BE2C (cell line): ENCODE measurements around the gene PLCL1.

ENCODE experiments used
- DNase-seq: peaks from one replicate; pipeline ENCODE4 v3.0.0-alpha.2; 2020
- H3K27me3 ChIP-seq: fragments of 250-450 bp; sonication (Bioruptor Pico); 2 replicates; pipeline ENCODE4 v1.5.1; 2020; ENCODE audit warnings: mild to moderate bottlenecking
- H3K36me3 ChIP-seq: fragments of 250-450 bp; sonication (Bioruptor Pico); 2 replicates; pipeline ENCODE4 v1.5.1; 2020; ENCODE audit warnings: mild to moderate bottlenecking
- H3K4me1 ChIP-seq: fragments of 250-450 bp; sonication (Bioruptor Pico); 2 replicates; pipeline ENCODE4 v1.5.1; 2020
- H3K4me3 ChIP-seq: 2 replicates; pipeline ENCODE4 v1.5.1; 2011; ENCODE audit warnings: low read depth, low read length
- H3K9me3 ChIP-seq: fragments of 250-450 bp; sonication (Bioruptor Pico); 2 replicates; pipeline ENCODE4 v1.5.1; 2020
- TF ChIP-seq, protein P1 (sequence below): IDR thresholded peaks from 2 replicates; pipeline ENCODE4 v1.5.1; 2012; ENCODE audit warnings: mild to moderate bottlenecking, low read depth, low read length

The PLCL1 gene

DNA sequence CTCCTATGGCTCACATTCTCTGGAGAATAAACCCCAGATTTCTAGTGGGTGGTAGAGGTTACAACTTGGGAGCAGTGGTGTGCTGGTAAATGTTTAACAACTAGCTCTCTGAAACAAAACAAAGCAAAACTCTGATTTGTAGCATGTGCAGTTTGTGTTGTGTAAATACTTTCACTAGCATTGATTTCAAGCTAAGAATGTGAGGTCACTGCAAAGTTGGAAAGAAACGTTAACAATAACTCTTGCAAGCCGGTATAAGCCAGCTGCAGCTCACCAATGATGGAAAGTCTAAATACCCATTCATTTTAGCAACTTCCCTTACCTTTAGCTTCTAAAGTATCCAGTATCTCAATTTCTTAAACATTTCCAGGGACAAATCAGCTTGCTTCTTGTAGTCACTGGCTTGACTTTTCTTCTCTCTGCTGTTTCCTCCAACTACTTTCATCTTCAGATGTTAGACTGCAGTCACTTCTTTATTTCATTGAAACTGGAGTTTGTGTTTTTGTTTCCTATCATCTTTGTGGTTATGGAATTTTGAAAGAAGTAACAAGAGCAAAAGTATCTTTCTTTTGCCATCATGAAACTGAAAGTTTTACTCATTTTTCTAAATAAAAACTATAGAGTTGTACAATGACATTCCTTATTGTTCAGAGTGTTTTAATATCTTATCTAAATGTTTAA lies 140.2 kb downstream of the PLCL1 start:
- Histone ChIP-seq H3K27me3 (no peaks in the 10 kb centered on the region), H3K36me3 (no peaks in the 10 kb centered on the region), H3K4me3 (no peak overlapping the region), H3K4me1 (peaks cover 3% of the 10 kb centered on the region; the same call in 1 of the 2 replicates), H3K9me3 (no peaks in the 10 kb centered on the region)
- no peak for DNase-seq
- TF ChIP-seq, protein P1, sequence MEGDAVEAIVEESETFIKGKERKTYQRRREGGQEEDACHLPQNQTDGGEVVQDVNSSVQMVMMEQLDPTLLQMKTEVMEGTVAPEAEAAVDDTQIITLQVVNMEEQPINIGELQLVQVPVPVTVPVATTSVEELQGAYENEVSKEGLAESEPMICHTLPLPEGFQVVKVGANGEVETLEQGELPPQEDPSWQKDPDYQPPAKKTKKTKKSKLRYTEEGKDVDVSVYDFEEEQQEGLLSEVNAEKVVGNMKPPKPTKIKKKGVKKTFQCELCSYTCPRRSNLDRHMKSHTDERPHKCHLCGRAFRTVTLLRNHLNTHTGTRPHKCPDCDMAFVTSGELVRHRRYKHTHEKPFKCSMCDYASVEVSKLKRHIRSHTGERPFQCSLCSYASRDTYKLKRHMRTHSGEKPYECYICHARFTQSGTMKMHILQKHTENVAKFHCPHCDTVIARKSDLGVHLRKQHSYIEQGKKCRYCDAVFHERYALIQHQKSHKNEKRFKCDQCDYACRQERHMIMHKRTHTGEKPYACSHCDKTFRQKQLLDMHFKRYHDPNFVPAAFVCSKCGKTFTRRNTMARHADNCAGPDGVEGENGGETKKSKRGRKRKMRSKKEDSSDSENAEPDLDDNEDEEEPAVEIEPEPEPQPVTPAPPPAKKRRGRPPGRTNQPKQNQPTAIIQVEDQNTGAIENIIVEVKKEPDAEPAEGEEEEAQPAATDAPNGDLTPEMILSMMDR = no peak

DNA sequence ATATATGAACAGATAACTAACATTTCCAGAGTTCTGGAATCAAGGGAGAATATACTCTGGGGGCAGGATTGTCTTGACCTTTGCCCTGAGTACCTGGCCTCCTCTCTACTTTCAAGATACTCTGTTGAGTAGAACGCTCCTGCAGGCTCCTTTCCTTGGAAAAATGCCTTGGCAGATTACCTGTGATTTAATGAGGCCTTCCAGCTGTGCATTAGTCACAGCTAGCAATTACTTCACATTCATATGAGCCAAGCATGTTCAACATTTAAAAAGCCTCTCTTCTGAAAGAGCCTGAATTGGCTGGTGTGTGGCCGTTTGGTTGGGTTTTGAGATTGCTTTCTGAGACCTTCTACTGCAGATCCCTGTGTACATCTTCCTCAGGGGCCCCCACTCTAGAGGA lies 142.2 kb downstream of the PLCL1 start:
- Histone ChIP-seq H3K9me3 (no peaks in the 10 kb centered on the region), H3K4me1 (no peaks in the 10 kb centered on the region), H3K4me3 (no peak overlapping the region), H3K36me3 (no peaks in the 10 kb centered on the region), H3K27me3 (no peaks in the 10 kb centered on the region)
- TF ChIP-seq, protein P1 = no peak
- DNase-seq = no peak

DNA sequence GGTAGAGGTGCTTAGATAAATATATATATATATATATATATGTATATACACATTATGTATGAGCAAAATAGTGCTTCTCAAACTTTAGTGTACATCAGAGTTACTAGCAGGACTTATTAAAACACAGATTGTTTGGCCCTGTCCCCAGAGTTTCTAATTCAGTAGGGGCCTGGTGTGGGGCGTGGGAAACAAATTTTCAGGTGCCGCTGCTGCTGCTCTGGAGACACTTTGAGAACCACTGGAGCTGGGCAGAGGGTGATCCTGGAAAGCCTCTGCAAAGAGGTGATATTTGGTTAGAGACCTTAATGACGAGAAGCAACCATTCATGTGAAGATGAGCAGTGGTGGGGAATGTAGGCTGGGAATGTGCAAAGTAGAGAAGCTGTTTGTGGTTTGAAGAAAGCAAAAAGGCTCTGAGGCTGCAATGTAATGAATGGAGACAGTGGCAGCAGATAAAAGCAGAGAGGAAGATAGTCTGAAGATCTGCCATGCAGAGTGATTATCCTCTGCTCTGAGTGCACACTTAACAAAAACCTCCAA lies 142.9 kb downstream of the PLCL1 start:
- H3K4me1 ChIP-seq = no peaks in the 10 kb centered on the region
- no peaks in the 10 kb centered on the region for H3K36me3 ChIP-seq
- no peak overlapping the region for H3K4me3 ChIP-seq
- TF ChIP-seq, protein P1 = no peak
- H3K9me3 ChIP-seq = no peaks in the 10 kb centered on the region
- no peak for DNase-seq
- no peaks in the 10 kb centered on the region for H3K27me3 ChIP-seq

DNA sequence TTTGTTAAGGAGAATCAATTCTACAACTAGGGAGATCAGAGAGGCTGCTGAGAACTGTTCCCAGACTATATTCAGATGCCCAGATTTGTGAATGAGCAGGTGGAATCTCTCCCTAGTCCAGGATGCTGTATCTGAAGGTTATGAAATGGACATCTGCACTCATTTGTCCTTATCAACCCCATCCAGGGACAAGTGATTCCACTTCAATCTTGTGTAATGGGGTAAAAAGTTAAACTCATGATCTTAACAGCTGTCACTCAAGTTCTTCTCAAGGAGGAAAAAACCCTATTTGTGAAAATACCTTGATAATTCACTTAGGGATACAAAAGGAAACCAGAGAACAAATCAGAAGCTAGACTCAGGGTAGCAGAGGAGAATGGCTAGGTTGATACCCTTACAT lies 144.8 kb downstream of the PLCL1 start:
- Histone ChIP-seq H3K4me3 (no peak overlapping the region), H3K9me3 (no peaks in the 10 kb centered on the region), H3K4me1 (no peaks in the 10 kb centered on the region), H3K36me3 (no peaks in the 10 kb centered on the region), H3K27me3 (no peaks in the 10 kb centered on the region)
- DNase-seq = no peak
- TF ChIP-seq, protein P1 = no peak

DNA sequence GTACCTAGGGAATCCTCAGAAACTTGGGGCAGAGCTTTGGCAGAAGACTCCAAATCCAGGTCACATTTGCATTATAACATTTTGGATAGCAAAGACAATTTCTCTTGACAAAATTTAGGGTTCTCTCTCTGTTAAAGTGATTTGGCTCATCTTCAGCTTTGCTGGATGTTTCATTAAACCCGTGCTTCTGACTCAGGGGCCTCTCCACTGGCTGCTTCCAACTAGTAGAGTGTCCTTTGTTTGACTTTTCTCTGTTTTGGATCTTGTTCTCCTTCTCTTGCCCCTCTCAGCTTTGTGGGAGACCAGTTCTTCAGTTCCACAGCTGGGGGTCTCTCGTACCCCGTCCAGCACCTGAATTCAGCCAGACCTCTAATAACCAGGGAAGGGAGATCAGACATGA lies 145.6 kb downstream of the PLCL1 start:
- no peaks in the 10 kb centered on the region for H3K27me3 ChIP-seq
- DNase-seq = no peak
- no peaks in the 10 kb centered on the region for H3K36me3 ChIP-seq
- H3K4me3 ChIP-seq = no peak overlapping the region
- no peaks in the 10 kb centered on the region for H3K4me1 ChIP-seq
- TF ChIP-seq, protein P1 = no peak
- H3K9me3 ChIP-seq = no peaks in the 10 kb centered on the region

DNA sequence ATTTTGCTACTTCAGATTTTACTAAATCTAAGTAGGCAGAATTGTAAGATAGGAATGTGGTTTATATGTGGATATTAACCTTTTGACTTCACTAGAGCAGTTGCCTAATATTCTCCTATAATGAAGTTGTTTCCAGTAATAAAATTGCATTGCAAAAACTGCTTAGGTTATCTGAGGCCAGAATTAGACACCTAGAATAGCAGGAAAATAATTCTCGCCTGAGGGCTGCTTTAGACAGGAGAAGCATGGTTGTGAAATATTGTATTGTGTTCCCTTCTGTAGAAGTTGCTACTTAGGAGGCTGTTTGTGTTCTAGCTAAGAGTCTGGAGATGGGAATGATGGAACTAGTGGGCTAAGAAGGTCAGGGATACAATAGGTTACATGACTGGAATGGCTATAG lies 146.3 kb downstream of the PLCL1 start:
- Histone ChIP-seq H3K36me3 (no peaks in the 10 kb centered on the region), H3K9me3 (no peaks in the 10 kb centered on the region), H3K27me3 (no peaks in the 10 kb centered on the region), H3K4me1 (no peaks in the 10 kb centered on the region), H3K4me3 (no peak overlapping the region)
- no peak for DNase-seq
- TF ChIP-seq, protein P1 = no peak
